GM19324 (cell line): Measurements from ENCODE around the gene RHOT1.
"Not testable (repeated sequence)": the region's sequence is repeated elsewhere in the genome, so short reads cannot be mapped to it uniquely, and the experiment has no call there.

Source experiments
- ATAC-seq: cut with Tn5 transposase; IDR thresholded peaks from one replicate; pipeline ENCODE4 v1.9.1; 2021; ENCODE audit warnings: mild to moderate bottlenecking, moderate library complexity; ENCODE audit not compliant: unreplicated experiment, low FRiP score

RHOT1 gene

GRCh38 chr17:32123782-32124181 lies 18.5 kb upstream of the RHOT1 start:
- ATAC-seq, result no peak

- ATAC-seq, result no peak
Observed at GRCh38 chr17:32124985-32125847, 17.1 kb upstream of the RHOT1 start.

- ATAC-seq, result no peak
Observed at GRCh38 chr17:32125848-32126153, 16.5 kb upstream of the RHOT1 start.

- ATAC-seq, result no peak
Observed at GRCh38 chr17:32126325-32126724, 16.0 kb upstream of the RHOT1 start.

GRCh38 chr17:32126746-32127145 lies 15.6 kb upstream of the RHOT1 start:
- no peak for ATAC-seq

- peak; percentile 76 for ATAC-seq
Observed at GRCh38 chr17:32127158-32127897, 15.0 kb upstream of the RHOT1 start.

GRCh38 chr17:32128470-32128869 lies 13.8 kb upstream of the RHOT1 start:
- ATAC-seq, result not testable (repeated sequence)

GRCh38 chr17:32135497-32136117 lies 6.7 kb upstream of the RHOT1 start:
- not testable (repeated sequence) for ATAC-seq

GRCh38 chr17:32136856-32137255 lies 5.4 kb upstream of the RHOT1 start:
- ATAC-seq, result no peak

GRCh38 chr17:32139504-32139903 lies 2.8 kb upstream of the RHOT1 start:
- not testable (repeated sequence) for ATAC-seq

GRCh38 chr17:32141258-32141657 lies 1.0 kb upstream of the RHOT1 start:
- no peak for ATAC-seq

GRCh38 chr17:32141679-32142037 lies 644 bp upstream of the RHOT1 start:
- ATAC-seq, result no peak

- ATAC-seq, result no peak
Observed at GRCh38 chr17:32142857-32143526, 690 bp downstream of the RHOT1 start.

GRCh38 chr17:32143527-32143870 lies 1.2 kb downstream of the RHOT1 start:
- no peak for ATAC-seq

GRCh38 chr17:32144442-32144841 lies 2.1 kb downstream of the RHOT1 start:
- not testable (repeated sequence) for ATAC-seq

GRCh38 chr17:32148351-32148750 lies 6.0 kb downstream of the RHOT1 start:
- ATAC-seq, result no peak

GRCh38 chr17:32150358-32150757 lies 8.1 kb downstream of the RHOT1 start:
- ATAC-seq, result no peak

GRCh38 chr17:32152130-32152529 lies 9.8 kb downstream of the RHOT1 start:
- no peak for ATAC-seq

- ATAC-seq, result no peak
Observed at GRCh38 chr17:32155896-32156295, 13.6 kb downstream of the RHOT1 start.

GRCh38 chr17:32156656-32157055 lies 14.4 kb downstream of the RHOT1 start:
- no peak for ATAC-seq

- no peak for ATAC-seq
Observed at GRCh38 chr17:32157225-32157624, 14.9 kb downstream of the RHOT1 start.
